Transverse colon (tissue), 4 donors: ENCODE measurements around the gene SLC13A4. TPM values are rescaled to one million over a fixed set of nuclear protein-coding genes. Genes with fewer than 3 reads are reported as not detected.

Source experiments
- DNase-seq: peaks from one replicate; pipeline ENCODE4 v3.0.0-alpha.2; 2019
- H3K27ac ChIP-seq, 4 donors: fragments of 200-600 bp; sonication (generic); 2 replicates each; pipeline ENCODE4 v1.5.1; 2016 to 2018; ENCODE audit warnings: inconsistent platforms in 4 of 4
- H3K27me3 ChIP-seq: fragments of 200-600 bp; sonication (generic); 2 replicates; pipeline ENCODE4 v1.5.1; 2017; ENCODE audit warnings: inconsistent platforms
- H3K36me3 ChIP-seq, 4 donors: fragments of 200-600 bp; sonication (generic); 2 replicates each; pipeline ENCODE4 v1.5.1; 2017 to 2019; ENCODE audit warnings: inconsistent platforms in 4 of 4
- H3K4me1 ChIP-seq, 4 donors: fragments of 200-600 bp; sonication (generic); 2 replicates each; pipeline ENCODE4 v1.5.1; 2017 to 2020; ENCODE audit warnings: inconsistent platforms in 4 of 4
- H3K4me3 ChIP-seq, 4 donors: fragments of 200-600 bp; sonication (generic); 1 replicate in 1 of 4; 2 replicates in 3 of 4; pipeline versions ENCODE4 v1.5.1 to v1.6.1; 2017 to 2019; ENCODE audit warnings: inconsistent platforms in 4 of 4
- H3K9me3 ChIP-seq, 2 donors: fragments of 200-600 bp; sonication (generic); 2 replicates each; pipeline ENCODE4 v1.5.1; 2017 to 2019; ENCODE audit warnings: inconsistent platforms in 2 of 2
- EP300 ChIP-seq: sonication (generic); formaldehyde crosslinking; IDR thresholded peaks from one replicate; pipeline ENCODE4 v1.6.1; 2017; ENCODE audit warnings: antibody characterized with exemption, low read depth
- POLR2A ChIP-seq: fragments of 450-650 bp; IDR thresholded peaks from one replicate; pipeline ENCODE4 v1.6.1; 2016; ENCODE audit warnings: antibody characterized with exemption, mild to moderate bottlenecking, moderate library complexity
- POLR2AphosphoS5 ChIP-seq, 3 donors: sonication (generic); formaldehyde crosslinking; IDR thresholded peaks; one replicate each; pipeline ENCODE4 v1.6.1; 2016; ENCODE audit warnings: antibody characterized with exemption in 3 of 3
- WGBS, 2 donors: methylation state at CpG; one replicate each; pipeline ENCODE4 v1.1.5; 2018; ENCODE audit warnings: low coverage in 1 of 2; 5-methylcytosine and 5-hydroxymethylcytosine counted together
- in situ Hi-C, 4 donors: fragments of 200-750 bp; cut with MboI; loops; one replicate each; pipeline versions ENCODE4 v1.15.0 to v1.15.1; 2017; ENCODE audit warnings: low sequenced_read_pairs in 3 of 4, low pct_ligation_motif_present in 1 of 4, low pct_unique_long_range_greater_than_20kb in 1 of 4
- intact Hi-C: fragments of 100-400 bp; cut with DNase I; formaldehyde crosslinking; loops from one replicate; pipeline ENCODE4 v1.15.1; 2023; ENCODE audit warnings: low total_unique reads
- total RNA-seq, 4 donors: library from RNA; depleted of rRNA; stranded (reverse); fragments of >200 nt; gene quantifications; one replicate each; pipeline ENCODE4 v1.1.0, GENCODE V29; 2016
- TF ChIP-seq, protein P1 (sequence below), 5 experiments: fragments of 200-600 bp in 3 of 5; fragments of 450-650 bp in 2 of 5; sonication (generic) in 3 of 5; IDR thresholded peaks; 1 replicate in 2 of 5; 2 replicates in 3 of 5; pipeline ENCODE4 v1.5.1; 2016 to 2017; ENCODE audit warnings: antibody characterized with exemption in 5 of 5, inconsistent platforms in 3 of 5, mild to moderate bottlenecking in 2 of 5, moderate library complexity in 1 of 5

Gene SLC13A4
- total RNA-seq, 4 donors from 2014 or later, result 3.0 to 15.3 TPM; not detected in 2

DNA sequence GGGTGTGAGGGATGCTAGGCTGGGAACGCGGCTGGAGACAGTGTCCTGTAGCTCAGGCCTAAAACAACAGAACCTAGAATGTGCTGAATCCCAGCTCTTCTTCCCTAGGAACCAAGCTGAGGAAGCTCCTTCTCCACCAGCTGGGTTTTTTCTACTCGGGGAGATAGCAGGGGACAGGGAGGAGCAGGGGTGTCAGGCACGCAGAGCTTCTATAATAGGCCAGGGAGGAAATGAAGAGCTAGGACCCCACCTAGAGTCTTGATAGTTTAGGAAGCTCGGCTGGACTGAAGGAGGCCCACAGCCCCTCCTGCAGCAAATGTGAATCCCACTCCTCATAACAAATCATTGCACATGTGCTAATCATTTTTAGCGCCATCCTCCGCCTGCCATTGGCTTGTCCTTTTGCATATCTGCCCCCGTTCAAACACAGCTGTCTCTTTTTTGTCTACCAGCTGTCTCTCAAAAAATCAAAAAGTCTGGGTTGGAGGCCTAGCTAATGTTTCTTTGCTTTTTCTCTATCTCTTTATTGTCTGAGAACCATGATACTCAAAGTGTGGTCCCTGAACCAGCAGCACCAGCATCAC, 44.7 kb upstream of the SLC13A4 start:
- Histone ChIP-seq H3K27ac (no peak overlapping the region), H3K27me3 (no peaks in the 10 kb centered on the region), H3K9me3 (peaks cover 0 to under 1% of the 10 kb centered on the region in 2 donors), H3K4me1 (peaks cover 0 to 12% (median 11%) of the 10 kb centered on the region in 4 donors), H3K4me3 (no peak overlapping the region), H3K36me3 (no peaks in the 10 kb centered on the region)
- intact Hi-C loops (no loop called here), in situ Hi-C loops (no loop called here)
- DNase-seq, result no peak
- TF ChIP-seq POLR2A (no peak), POLR2AphosphoS5 (IDR thresholded peaks at IDR 0.05) (no peak), EP300 (no peak)
- TF ChIP-seq, protein P1, sequence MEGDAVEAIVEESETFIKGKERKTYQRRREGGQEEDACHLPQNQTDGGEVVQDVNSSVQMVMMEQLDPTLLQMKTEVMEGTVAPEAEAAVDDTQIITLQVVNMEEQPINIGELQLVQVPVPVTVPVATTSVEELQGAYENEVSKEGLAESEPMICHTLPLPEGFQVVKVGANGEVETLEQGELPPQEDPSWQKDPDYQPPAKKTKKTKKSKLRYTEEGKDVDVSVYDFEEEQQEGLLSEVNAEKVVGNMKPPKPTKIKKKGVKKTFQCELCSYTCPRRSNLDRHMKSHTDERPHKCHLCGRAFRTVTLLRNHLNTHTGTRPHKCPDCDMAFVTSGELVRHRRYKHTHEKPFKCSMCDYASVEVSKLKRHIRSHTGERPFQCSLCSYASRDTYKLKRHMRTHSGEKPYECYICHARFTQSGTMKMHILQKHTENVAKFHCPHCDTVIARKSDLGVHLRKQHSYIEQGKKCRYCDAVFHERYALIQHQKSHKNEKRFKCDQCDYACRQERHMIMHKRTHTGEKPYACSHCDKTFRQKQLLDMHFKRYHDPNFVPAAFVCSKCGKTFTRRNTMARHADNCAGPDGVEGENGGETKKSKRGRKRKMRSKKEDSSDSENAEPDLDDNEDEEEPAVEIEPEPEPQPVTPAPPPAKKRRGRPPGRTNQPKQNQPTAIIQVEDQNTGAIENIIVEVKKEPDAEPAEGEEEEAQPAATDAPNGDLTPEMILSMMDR (IDR thresholded peaks at IDR 0.05), result no peak
- 67 to 74% methylated on average over 3 to 8 of the region's 8 CpGs for WGBS, 2 donors

DNA sequence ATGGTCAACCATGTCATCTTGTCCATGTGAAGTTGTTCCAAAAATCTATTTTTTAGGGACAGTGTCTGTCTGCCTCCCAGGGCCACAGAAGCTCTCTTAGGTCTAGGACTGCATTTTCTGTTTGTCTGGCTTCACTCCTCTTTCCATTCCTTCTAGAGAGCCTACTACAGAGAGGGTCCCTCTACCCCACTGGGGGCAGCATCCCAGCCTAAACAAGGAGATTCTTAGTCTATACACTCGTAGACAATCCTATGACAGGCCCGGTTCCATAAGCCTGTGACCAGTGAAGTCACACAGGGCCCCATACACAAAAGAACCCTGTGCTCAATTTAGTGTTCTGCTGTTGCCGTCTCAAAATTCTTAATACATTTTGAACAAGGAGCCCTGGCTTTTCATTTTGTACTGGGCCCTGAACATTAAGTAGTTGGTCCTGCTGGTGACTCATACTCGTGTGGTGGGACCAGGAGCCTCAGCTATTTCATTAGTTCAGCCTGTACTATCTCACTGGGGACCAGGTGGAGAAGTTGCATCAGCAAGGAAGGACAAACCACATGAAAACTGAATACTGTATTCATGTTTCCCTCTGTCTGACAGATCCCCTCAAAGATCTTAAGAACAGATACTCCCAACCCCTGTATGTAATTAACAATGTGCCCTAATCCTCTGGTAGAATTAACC, 44.1 kb upstream of the SLC13A4 start:
- no peaks in the 10 kb centered on the region for H3K36me3 ChIP-seq
- H3K27ac ChIP-seq, result no peak overlapping the region
- no peak for DNase-seq
- H3K4me3 ChIP-seq, result no peak overlapping the region
- no peaks in the 10 kb centered on the region for H3K27me3 ChIP-seq
- intact Hi-C loops, result no loop called here
- WGBS, 2 donors, result 40 to 68% methylated on average over 1 to 4 of the region's 4 CpGs
- TF ChIP-seq POLR2AphosphoS5 (IDR thresholded peaks at IDR 0.05) (no peak), POLR2A (no peak), EP300 (no peak)
- TF ChIP-seq, protein P1 (IDR thresholded peaks at IDR 0.05), result no peak
- in situ Hi-C loops, result no loop called here
- H3K4me1 ChIP-seq, result peaks cover 0 to 12% (median 11%) of the 10 kb centered on the region in 4 donors
- H3K9me3 ChIP-seq, result no peaks in the 10 kb centered on the region

DNA sequence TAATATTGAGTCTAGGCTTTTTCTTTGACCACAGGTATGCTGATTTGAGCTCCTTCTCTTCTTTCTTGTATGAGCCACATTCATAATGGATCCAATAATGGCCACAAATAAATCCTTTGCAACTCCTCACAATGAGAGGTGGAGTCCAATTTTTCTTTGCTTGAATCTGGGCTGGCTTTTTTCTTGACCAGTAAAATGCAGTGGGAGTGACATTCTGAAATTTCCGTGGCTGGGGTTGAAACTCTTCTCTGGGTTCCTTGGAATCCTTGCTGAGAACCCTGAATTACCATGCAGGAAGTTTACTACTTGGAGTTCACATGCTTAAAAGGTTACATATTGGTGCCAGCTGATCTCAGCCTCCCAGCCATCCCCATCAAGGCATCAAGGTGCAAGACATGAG, 43.1 kb upstream of the SLC13A4 start:
- intact Hi-C loops, result no loop called here
- Histone ChIP-seq H3K36me3 (no peaks in the 10 kb centered on the region), H3K9me3 (no peaks in the 10 kb centered on the region), H3K27me3 (no peaks in the 10 kb centered on the region), H3K27ac (no peak overlapping the region), H3K4me1 (peaks cover 0 to 12% (median 11%) of the 10 kb centered on the region in 4 donors), H3K4me3 (no peak overlapping the region)
- in situ Hi-C loops, result no loop called here
- TF ChIP-seq POLR2AphosphoS5 (IDR thresholded peaks at IDR 0.05), result no peak
- TF ChIP-seq, protein P1 (IDR thresholded peaks at IDR 0.05), result no peak
- no peak for TF ChIP-seq EP300
- no peak for TF ChIP-seq POLR2A
- 60 to 67% methylated on average over 1 of the region's 1 CpG for WGBS, 2 donors
- no peak for DNase-seq

DNA sequence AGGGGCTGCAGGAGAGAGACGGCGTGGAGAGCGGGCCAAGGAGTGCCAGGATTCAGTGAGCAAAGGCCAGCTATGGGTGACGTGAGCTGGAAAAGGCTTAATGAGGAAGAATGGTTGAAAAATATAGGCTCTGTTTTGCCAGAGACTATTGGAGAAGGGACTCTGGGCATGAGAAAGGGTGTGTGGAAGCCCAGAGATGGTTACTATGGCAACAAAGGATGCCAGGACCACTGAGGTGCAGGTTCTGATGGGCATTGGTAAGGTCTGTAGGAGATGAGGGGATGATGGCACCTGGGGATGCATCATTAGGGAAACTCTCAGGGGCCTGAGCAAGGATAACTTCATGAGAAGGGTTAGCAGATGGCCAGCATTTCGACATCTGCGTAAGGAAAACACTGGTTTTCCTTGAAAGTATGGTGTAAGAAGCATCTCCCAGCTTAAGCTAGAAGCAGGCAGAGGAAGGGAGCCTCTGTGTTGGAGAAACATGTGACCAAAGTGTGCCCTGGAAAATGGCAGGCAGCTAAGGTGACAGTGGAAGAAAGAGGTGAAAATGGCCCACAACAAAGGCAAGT, 42.2 kb upstream of the SLC13A4 start:
- no peaks in the 10 kb centered on the region for H3K9me3 ChIP-seq
- DNase-seq, result no peak
- WGBS, 2 donors, result 94 to 97% methylated on average over 4 to 6 of the region's 6 CpGs
- no peak overlapping the region for H3K27ac ChIP-seq
- no peak overlapping the region for H3K4me3 ChIP-seq
- no peaks in the 10 kb centered on the region for H3K36me3 ChIP-seq
- in situ Hi-C loops, result no loop called here
- intact Hi-C loops, result no loop called here
- no peaks in the 10 kb centered on the region for H3K27me3 ChIP-seq
- TF ChIP-seq, protein P1 (IDR thresholded peaks at IDR 0.05), result no peak
- TF ChIP-seq EP300 (no peak), POLR2A (no peak), POLR2AphosphoS5 (IDR thresholded peaks at IDR 0.05) (no peak)
- H3K4me1 ChIP-seq, result peaks cover 0 to 12% (median 11%) of the 10 kb centered on the region in 4 donors
